A673 (cell line): ENCODE measurements around the gene SLC22A1. TPM values are rescaled to one million over a fixed set of nuclear protein-coding genes. Genes with fewer than 3 reads are reported as not detected.

ENCODE experiments used
- BruUV-seq: library from RNA; stranded (reverse); fragments of 400-500 nt; replicated peaks from 2 replicates; lab custom pipeline; 2021; lab: Mats Ljungman, UMichigan
- CTCF ChIA-PET: fragments of 300-600 bp; sonication (Branson Sonifier 250); formaldehyde crosslinking; loops from one replicate; lab custom pipeline; 2022; ENCODE audit warnings: antibody characterized with exemption; lab: Charles Lee
- POLR2A ChIA-PET: fragments of 300-600 bp; sonication (Branson Sonifier 250); formaldehyde crosslinking; loops from one replicate; lab custom pipeline; 2022; ENCODE audit warnings: antibody characterized with exemption; ENCODE audit not compliant: low non-redundant PET; lab: Charles Lee
- DNase-seq: peaks from one replicate; pipeline ENCODE4 v3.0.0-alpha.2; 2015; ENCODE audit warnings: low spot score
- H3K27ac ChIP-seq: fragments of 200-600 bp; sonication (generic); 2 replicates; pipeline ENCODE4 v1.5.1; 2016; ENCODE audit warnings: mixed run types, low read depth, mild to moderate bottlenecking, mixed read lengths, antibody characterized with exemption, low read length; ENCODE audit not compliant: poor library complexity, severe bottlenecking
- H3K27me3 ChIP-seq: fragments of 200-600 bp; sonication (generic); replicated peaks from 2 replicates; pipeline ENCODE4 v1.6.1; 2017; ENCODE audit warnings: mixed run types, low read depth, mild to moderate bottlenecking, mixed read lengths, antibody characterized with exemption, low read length; ENCODE audit not compliant: insufficient read depth, poor library complexity
- H3K36me3 ChIP-seq: fragments of 200-600 bp; sonication (generic); 2 replicates; pipeline ENCODE4 v1.6.1; 2016; ENCODE audit warnings: mixed run types, mild to moderate bottlenecking, mixed read lengths, antibody characterized with exemption, low read length; ENCODE audit not compliant: insufficient read depth, poor library complexity, severe bottlenecking
- H3K4me1 ChIP-seq: fragments of 200-600 bp; sonication (generic); 2 replicates; pipeline ENCODE4 v1.6.1; 2017; ENCODE audit warnings: mixed run types, mild to moderate bottlenecking, mixed read lengths, antibody characterized with exemption, low read length; ENCODE audit not compliant: insufficient read depth, poor library complexity, severe bottlenecking
- H3K4me3 ChIP-seq: fragments of 200-600 bp; sonication (generic); 2 replicates; pipeline ENCODE4 v1.5.1; 2016; ENCODE audit warnings: low read depth, mixed run types, mild to moderate bottlenecking, mixed read lengths, low read length; ENCODE audit not compliant: poor library complexity, severe bottlenecking
- H3K9me3 ChIP-seq: fragments of 200-600 bp; sonication (generic); 2 replicates; pipeline ENCODE4 v1.6.1; 2016; ENCODE audit warnings: mixed run types, low read depth, mild to moderate bottlenecking, mixed read lengths, antibody characterized with exemption, low read length; ENCODE audit not compliant: poor library complexity, severe bottlenecking
- EZH2 ChIP-seq: fragments of 200-600 bp; sonication (generic); IDR thresholded peaks from 2 replicates; pipeline ENCODE4 v1.6.1; 2017; ENCODE audit warnings: borderline replicate concordance, low read depth, mild to moderate bottlenecking, mixed read lengths, antibody characterized with exemption, low read length; ENCODE audit not compliant: poor library complexity, severe bottlenecking
- intact Hi-C: fragments of 100-400 bp; cut with micrococcal nuclease; formaldehyde crosslinking; loops from one replicate; pipeline ENCODE4 v1.10.0; 2022; ENCODE audit not compliant: unreplicated experiment
- total RNA-seq: library from RNA; stranded (reverse); gene quantifications from 2 replicates; pipeline ENCODE4 v1.2.3, GENCODE V29; 2021
- TF ChIP-seq, protein P1 (sequence below): fragments of 300-800, 200-600 bp; sonication (generic); conservative IDR thresholded peaks from 2 replicates; pipeline ENCODE4 v1.5.1; 2017; ENCODE audit warnings: low read depth, mild to moderate bottlenecking, antibody characterized with exemption, low read length, moderate library complexity, mixed read lengths

SLC22A1 gene
- total RNA-seq, 1 experiment from 2014 or later, result 3.3 TPM

DNA sequence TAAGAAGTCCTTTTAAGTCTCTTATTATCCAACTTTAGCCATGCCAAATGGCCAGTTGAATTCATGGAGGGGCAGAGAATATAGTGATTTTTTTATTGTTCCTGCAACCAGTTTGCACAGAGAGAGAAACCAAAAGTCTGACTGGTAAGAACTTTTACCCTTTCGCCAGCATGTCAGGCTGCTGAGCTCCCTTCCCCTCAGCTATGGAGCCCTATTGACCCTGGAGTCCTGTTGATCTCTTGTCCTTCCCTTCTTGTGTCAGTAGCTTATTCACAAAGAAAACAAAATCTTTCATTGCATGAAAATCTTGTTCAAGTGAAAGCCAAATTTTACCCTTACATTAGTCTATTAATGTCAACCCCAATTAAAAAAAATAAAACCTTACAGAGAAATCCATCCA, 1.5 kb upstream of the SLC22A1 start:
- BruUV-seq, result no TSS peak
- no peak for DNase-seq
- no peak overlapping the region for H3K4me3 ChIP-seq
- no peaks in the 10 kb centered on the region for H3K36me3 ChIP-seq
- H3K27me3 ChIP-seq, result no peaks in the 10 kb centered on the region
- POLR2A ChIA-PET, result no interaction called here
- TF ChIP-seq, protein P1, sequence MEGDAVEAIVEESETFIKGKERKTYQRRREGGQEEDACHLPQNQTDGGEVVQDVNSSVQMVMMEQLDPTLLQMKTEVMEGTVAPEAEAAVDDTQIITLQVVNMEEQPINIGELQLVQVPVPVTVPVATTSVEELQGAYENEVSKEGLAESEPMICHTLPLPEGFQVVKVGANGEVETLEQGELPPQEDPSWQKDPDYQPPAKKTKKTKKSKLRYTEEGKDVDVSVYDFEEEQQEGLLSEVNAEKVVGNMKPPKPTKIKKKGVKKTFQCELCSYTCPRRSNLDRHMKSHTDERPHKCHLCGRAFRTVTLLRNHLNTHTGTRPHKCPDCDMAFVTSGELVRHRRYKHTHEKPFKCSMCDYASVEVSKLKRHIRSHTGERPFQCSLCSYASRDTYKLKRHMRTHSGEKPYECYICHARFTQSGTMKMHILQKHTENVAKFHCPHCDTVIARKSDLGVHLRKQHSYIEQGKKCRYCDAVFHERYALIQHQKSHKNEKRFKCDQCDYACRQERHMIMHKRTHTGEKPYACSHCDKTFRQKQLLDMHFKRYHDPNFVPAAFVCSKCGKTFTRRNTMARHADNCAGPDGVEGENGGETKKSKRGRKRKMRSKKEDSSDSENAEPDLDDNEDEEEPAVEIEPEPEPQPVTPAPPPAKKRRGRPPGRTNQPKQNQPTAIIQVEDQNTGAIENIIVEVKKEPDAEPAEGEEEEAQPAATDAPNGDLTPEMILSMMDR, result no peak
- TF ChIP-seq EZH2, result no peak
- H3K27ac ChIP-seq, result no peak overlapping the region
- no peaks in the 10 kb centered on the region for H3K4me1 ChIP-seq
- no peaks in the 10 kb centered on the region for H3K9me3 ChIP-seq
- CTCF ChIA-PET, result no interaction called here
- intact Hi-C loops, result no loop called here

DNA sequence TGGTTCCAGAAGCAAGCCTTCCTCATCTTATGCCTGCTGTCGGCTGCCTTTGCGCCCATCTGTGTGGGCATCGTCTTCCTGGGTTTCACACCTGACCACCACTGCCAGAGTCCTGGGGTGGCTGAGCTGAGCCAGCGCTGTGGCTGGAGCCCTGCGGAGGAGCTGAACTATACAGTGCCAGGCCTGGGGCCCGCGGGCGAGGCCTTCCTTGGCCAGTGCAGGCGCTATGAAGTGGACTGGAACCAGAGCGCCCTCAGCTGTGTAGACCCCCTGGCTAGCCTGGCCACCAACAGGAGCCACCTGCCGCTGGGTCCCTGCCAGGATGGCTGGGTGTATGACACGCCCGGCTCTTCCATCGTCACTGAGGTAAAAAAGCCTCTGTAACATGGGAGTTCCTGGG, 366 bp downstream of the SLC22A1 start:
- POLR2A ChIA-PET, result no interaction called here
- Histone ChIP-seq H3K27me3 (no peaks in the 10 kb centered on the region), H3K27ac (no peak overlapping the region), H3K36me3 (no peaks in the 10 kb centered on the region), H3K4me3 (no peak overlapping the region), H3K9me3 (no peaks in the 10 kb centered on the region), H3K4me1 (no peaks in the 10 kb centered on the region)
- CTCF ChIA-PET, result no interaction called here
- intact Hi-C loops, result no loop called here
- no peak for DNase-seq
- no TSS peak for BruUV-seq
- no peak for TF ChIP-seq EZH2
- TF ChIP-seq, protein P1, result no peak

DNA sequence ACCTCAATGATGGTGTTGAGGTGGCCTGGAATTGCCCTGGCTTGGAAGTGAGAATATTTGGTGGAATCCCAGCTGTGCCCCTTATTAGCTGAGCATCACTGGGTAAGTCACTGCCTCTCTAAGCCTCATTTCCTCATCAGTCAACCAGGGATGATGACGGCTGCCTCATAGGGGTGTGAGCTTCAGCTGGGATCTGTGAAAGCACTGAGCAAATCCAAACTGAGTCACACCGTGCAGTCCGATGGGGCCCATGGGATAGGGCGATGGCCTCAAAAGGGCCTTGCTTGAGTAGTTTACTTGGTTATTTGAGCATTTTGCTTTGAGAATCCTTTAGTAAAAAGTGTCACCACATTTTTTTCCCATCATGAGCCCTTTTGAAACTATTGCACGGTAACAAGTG, 1.1 kb downstream of the SLC22A1 start:
- TF ChIP-seq EZH2, result no peak
- BruUV-seq, result no TSS peak
- CTCF ChIA-PET, result no interaction called here

DNA sequence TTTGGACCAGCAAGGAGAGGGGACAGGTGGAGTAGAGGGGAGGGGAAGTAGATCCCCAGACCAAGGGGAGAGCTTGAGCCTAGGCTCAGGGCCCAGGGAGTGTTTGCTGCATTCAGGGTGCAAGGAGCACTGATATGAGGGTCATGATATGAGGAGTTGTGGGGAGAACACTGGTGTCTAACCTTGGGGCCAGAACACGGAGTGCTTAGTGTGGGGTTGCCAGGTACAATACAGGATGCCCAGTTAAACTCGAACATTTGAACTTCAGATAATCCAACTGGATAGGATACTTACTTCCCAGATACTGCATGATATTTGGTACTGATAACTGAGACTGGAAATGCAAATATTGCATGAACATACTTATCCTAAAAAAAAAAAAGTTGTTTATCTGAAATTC, 2.4 kb downstream of the SLC22A1 start:
- H3K27me3 ChIP-seq, result no peaks in the 10 kb centered on the region
- no TSS peak for BruUV-seq
- H3K36me3 ChIP-seq, result no peaks in the 10 kb centered on the region
- H3K4me3 ChIP-seq, result no peak overlapping the region
- no peaks in the 10 kb centered on the region for H3K9me3 ChIP-seq
- H3K27ac ChIP-seq, result no peak overlapping the region
- ChIA-PET POLR2A (no interaction called here), CTCF (no interaction called here)
- no peak for DNase-seq
- intact Hi-C loops, result no loop called here
- H3K4me1 ChIP-seq, result no peaks in the 10 kb centered on the region
- TF ChIP-seq EZH2, result no peak
- TF ChIP-seq, protein P1, result no peak

More for the DNA sequence above, 1.1 kb downstream of the SLC22A1 start:
- DNase-seq, result no peak
- intact Hi-C loops, result no loop called here
- no peaks in the 10 kb centered on the region for H3K4me1 ChIP-seq
- H3K36me3 ChIP-seq, result no peaks in the 10 kb centered on the region
- H3K27me3 ChIP-seq, result no peaks in the 10 kb centered on the region
- H3K9me3 ChIP-seq, result no peaks in the 10 kb centered on the region
- POLR2A ChIA-PET, result no interaction called here
- no peak overlapping the region for H3K27ac ChIP-seq
- H3K4me3 ChIP-seq, result no peak overlapping the region
